Activated CD8-positive, alpha-beta T cell treated with anti-CD3 and anti-CD28 coated beads for 36 hours (primary cell): ENCODE data around the gene UBXN11. TPM values are rescaled to one million over a fixed set of nuclear protein-coding genes. Genes with fewer than 3 reads are reported as not detected.
A peak's percentile ranks its signal among the peaks of the same experiment; 100 is the strongest.

Experiments
- ATAC-seq: fragments of 200-7000 bp; cut with Tn5 transposase; one replicate; pipeline ENCODE4 v1.10.0; 2021; ENCODE audit warnings: mild to moderate bottlenecking, moderate library complexity
- CTCF ChIA-PET: fragments of 350-600 bp; sonication (Branson Sonifier 250); formaldehyde crosslinking; loops from one replicate; lab custom pipeline; 2021; ENCODE audit warnings: antibody characterized with exemption; lab: Charles Lee
- POLR2A ChIA-PET: fragments of 350-600 bp; sonication (Branson Sonifier 250); formaldehyde crosslinking; loops from one replicate; lab custom pipeline; 2021; ENCODE audit warnings: antibody characterized with exemption; lab: Charles Lee
- DNase-seq: peaks from one replicate; pipeline ENCODE4 v3.0.0-alpha.2; 2020
- H3K27ac Mint-ChIP-seq: one replicate; pipeline ENCODE4 v1.8.0; 2021; ENCODE audit warnings: mild to moderate bottlenecking, mixed read lengths
- H3K27me3 Mint-ChIP-seq: one replicate; pipeline ENCODE4 v1.8.0; 2021; ENCODE audit warnings: mixed read lengths
- H3K36me3 Mint-ChIP-seq: one replicate; pipeline ENCODE4 v1.8.0; 2021; ENCODE audit warnings: low read depth, mixed read lengths
- H3K4me1 Mint-ChIP-seq: one replicate; pipeline ENCODE4 v1.8.0; 2021; ENCODE audit warnings: low read depth, mixed read lengths
- H3K4me3 Mint-ChIP-seq: one replicate; pipeline ENCODE4 v1.8.0; 2021; ENCODE audit warnings: mild to moderate bottlenecking, moderate library complexity, mixed read lengths
- H3K9me3 Mint-ChIP-seq: one replicate; pipeline ENCODE4 v1.8.0; 2021; ENCODE audit warnings: mixed read lengths
- CTCF ChIP-seq: fragments of 200-600 bp; IDR thresholded peaks from one replicate; pipeline ENCODE4 v1.8.0; 2022; ENCODE audit warnings: antibody characterized with exemption, mild to moderate bottlenecking
- intact Hi-C: fragments of 100-400 bp; cut with micrococcal nuclease; formaldehyde crosslinking; loops from one replicate; pipeline ENCODE4 v1.10.0; 2022
- total RNA-seq, 2 experiments: library from RNA; stranded (reverse); gene quantifications; one replicate each; pipeline ENCODE4 v1.2.3, GENCODE V29; 2021

The UBXN11 gene
- total RNA-seq, 2 experiments from 2014 or later, result 24.9 to 26.0 TPM

GRCh38 chr1:26287033-26287711, 19.3 kb downstream of the UBXN11 start:
- peak overlapping the region; percentile 98 for H3K27ac Mint-ChIP-seq
- H3K4me3 Mint-ChIP-seq, result peak overlapping the region; percentile 57
- CTCF ChIA-PET, result interaction anchor here (1.1 to 10.4 kb wide), 13 partner anchors 8 to 290 kb away, joined by 3 to 227 read pairs (median 13); partner anchors contain the start of genes CD52, CEP85, PAFAH2 and SH3BGRL3
- peaks cover 95% of the 10 kb centered on the region for H3K4me1 Mint-ChIP-seq
- intact Hi-C loops, result no loop called here
- ATAC-seq, result peak; percentile 32
- no peak for TF ChIP-seq CTCF
- peak; percentile 93 for DNase-seq
- POLR2A ChIA-PET, result interaction anchor here (0.6 to 19.5 kb wide), 7 partner anchors 10 to 1925 kb away, joined by 3 to 284 read pairs (median 44); partner anchors contain the start of genes CD52, SH3BGRL3 and UBXN11
- no peaks in the 10 kb centered on the region for H3K27me3 Mint-ChIP-seq
- H3K36me3 Mint-ChIP-seq, result peaks cover 42% of the 10 kb centered on the region
- no peaks in the 10 kb centered on the region for H3K9me3 Mint-ChIP-seq

GRCh38 chr1:26286064-26286416, 20.4 kb downstream of the UBXN11 start:
- no peaks in the 10 kb centered on the region for H3K27me3 Mint-ChIP-seq
- intact Hi-C loops, result no loop called here
- H3K27ac Mint-ChIP-seq, result peak overlapping the region; percentile 98
- CTCF ChIA-PET, result interaction anchor here (0.6 to 10.4 kb wide), 14 partner anchors 10 to 146 kb away, joined by 3 to 227 read pairs (median 8); partner anchors contain the start of genes CD52, DHDDS and UBXN11
- no peak for DNase-seq
- H3K36me3 Mint-ChIP-seq, result peaks cover 54% of the 10 kb centered on the region
- ATAC-seq, result no peak
- H3K9me3 Mint-ChIP-seq, result no peaks in the 10 kb centered on the region
- H3K4me3 Mint-ChIP-seq, result no peak overlapping the region
- peaks cover 96% of the 10 kb centered on the region for H3K4me1 Mint-ChIP-seq
- POLR2A ChIA-PET, result interaction anchor here (0.5 to 19.5 kb wide), 6 partner anchors 9 to 150 kb away, joined by 3 to 284 read pairs (median 37); partner anchors contain the start of genes CD52, SH3BGRL3 and UBXN11
- TF ChIP-seq CTCF, result no peak

- peak; percentile 11 for TF ChIP-seq CTCF
- H3K27me3 Mint-ChIP-seq, result no peaks in the 10 kb centered on the region
- H3K4me3 Mint-ChIP-seq, result no peak overlapping the region
- ChIA-PET CTCF (interaction anchor here (0.6 to 10.4 kb wide), 18 partner anchors 9 to 147 kb away, joined by 3 to 227 read pairs (median 5); partner anchors contain the start of genes CD52, DHDDS and UBXN11), POLR2A (interaction anchor here (0.5 to 19.5 kb wide), 9 partner anchors 8 to 379 kb away, joined by 3 to 284 read pairs (median 5); partner anchors contain the start of genes CD52, HMGN2, SH3BGRL3 and STMN1)
- H3K9me3 Mint-ChIP-seq, result no peaks in the 10 kb centered on the region
- peaks cover 92% of the 10 kb centered on the region for H3K4me1 Mint-ChIP-seq
- ATAC-seq, result no peak
- intact Hi-C loops, result no loop called here
- H3K27ac Mint-ChIP-seq, result peak overlapping the region; percentile 99
- peak; percentile 72 for DNase-seq
- H3K36me3 Mint-ChIP-seq, result peaks cover 59% of the 10 kb centered on the region
These were observed 20.9 kb downstream of the UBXN11 start for GRCh38 chr1:26285366-26286063.

- Mint-ChIP-seq H3K27ac (peak overlapping the region; percentile 99), H3K27me3 (no peaks in the 10 kb centered on the region), H3K9me3 (no peaks in the 10 kb centered on the region), H3K4me1 (peaks cover 85% of the 10 kb centered on the region), H3K36me3 (peaks cover 58% of the 10 kb centered on the region), H3K4me3 (peak overlapping the region; percentile 88)
- ChIA-PET POLR2A (interaction anchor here (1.1 to 19.5 kb wide), 9 partner anchors 7 to 379 kb away, joined by 3 to 284 read pairs (median 5); partner anchors contain the start of genes CD52, HMGN2, SH3BGRL3 and STMN1), CTCF (interaction anchor here (0.8 to 10.4 kb wide), 18 partner anchors 9 to 147 kb away, joined by 3 to 227 read pairs (median 6); partner anchors contain the start of genes CD52, CEP85, CRYBG2 and DHDDS)
- TF ChIP-seq CTCF, result peak; percentile 72
- peak; percentile 61 for ATAC-seq
- intact Hi-C loops, result no loop called here
- DNase-seq, result peak; percentile 100
These were observed 21.7 kb downstream of the UBXN11 start for GRCh38 chr1:26284597-26285347.
